H9 (cell line): ENCODE results near the gene OR5H15. TPM values are rescaled to one million over a fixed set of nuclear protein-coding genes. Genes with fewer than 3 reads are reported as not detected.
"Not testable (repeated sequence)": the region's sequence is repeated elsewhere in the genome, so short reads cannot be mapped to it uniquely, and the experiment has no call there.

Experiments used
- DNase-seq: peaks from one replicate; pipeline ENCODE4 v3.0.0-alpha.2; 2017
- H2AFZ ChIP-seq: one replicate; pipeline ENCODE4 v1.6.1; 2013; ENCODE audit warnings: mild to moderate bottlenecking, low read length, control low read depth, moderate library complexity
- H2AK5ac ChIP-seq: 2 replicates; pipeline ENCODE4 v1.6.1; 2013; ENCODE audit warnings: low read length, control low read depth, mixed read lengths; ENCODE audit not compliant: insufficient read length
- H2BK120ac ChIP-seq: one replicate; pipeline ENCODE4 v1.6.1; 2013; ENCODE audit warnings: low read depth, mild to moderate bottlenecking, low read length, control low read depth, inconsistent platforms; ENCODE audit not compliant: poor library complexity, severe bottlenecking
- H2BK12ac ChIP-seq: 2 replicates; pipeline ENCODE4 v1.6.1; 2013; ENCODE audit warnings: low read length, control low read depth, mixed read lengths, low read depth; ENCODE audit not compliant: insufficient read length
- H2BK15ac ChIP-seq: 2 replicates; pipeline ENCODE4 v1.6.1; 2013; ENCODE audit warnings: low read depth, low read length, control low read depth
- H2BK20ac ChIP-seq: one replicate; pipeline ENCODE4 v1.6.1; 2013; ENCODE audit warnings: low read depth, mild to moderate bottlenecking, low read length, control low read depth, inconsistent platforms; ENCODE audit not compliant: poor library complexity, severe bottlenecking
- H2BK5ac ChIP-seq: 2 replicates; pipeline ENCODE4 v1.6.1; 2013; ENCODE audit warnings: low read length, control low read depth, mixed read lengths; ENCODE audit not compliant: insufficient read length
- H3K14ac ChIP-seq: 2 replicates; pipeline ENCODE4 v1.6.1; 2013; ENCODE audit warnings: low read length, control low read depth; ENCODE audit not compliant: insufficient read depth
- H3K18ac ChIP-seq: 2 replicates; pipeline ENCODE4 v1.6.1; 2013; ENCODE audit warnings: low read depth, mild to moderate bottlenecking, mixed read lengths, low read length, control low read depth; ENCODE audit not compliant: insufficient read length
- H3K23ac ChIP-seq: 2 replicates; pipeline ENCODE4 v1.6.1; 2013; ENCODE audit warnings: low read length, control low read depth, mixed read lengths, low read depth; ENCODE audit not compliant: insufficient read length
- H3K23me2 ChIP-seq: 2 replicates; pipeline ENCODE4 v1.6.1; 2013; ENCODE audit warnings: low read depth, mild to moderate bottlenecking, mixed read lengths, low read length, control low read depth; ENCODE audit not compliant: insufficient read length, poor library complexity, severe bottlenecking
- H3K27ac ChIP-seq: 2 replicates; pipeline ENCODE4 v1.5.1; 2013; ENCODE audit warnings: low read length, control low read depth, mixed read lengths, low read depth; ENCODE audit not compliant: insufficient read length
- H3K27me3 ChIP-seq: 2 replicates; pipeline ENCODE4 v1.6.1; 2013; ENCODE audit warnings: low read length, control low read depth, inconsistent platforms; ENCODE audit not compliant: insufficient read depth
- H3K4ac ChIP-seq: 2 replicates; pipeline ENCODE4 v1.6.1; 2013; ENCODE audit warnings: low read depth, mild to moderate bottlenecking, control low read depth, inconsistent platforms, low read length, moderate library complexity
- H3K4me1 ChIP-seq: 2 replicates; pipeline ENCODE4 v1.6.1; 2013; ENCODE audit warnings: low read length, control low read depth, inconsistent platforms; ENCODE audit not compliant: insufficient read depth
- H3K4me2 ChIP-seq: 2 replicates; pipeline ENCODE4 v1.6.1; 2013; ENCODE audit warnings: low read length, control low read depth, mixed read lengths; ENCODE audit not compliant: insufficient read length, insufficient read depth
- H3K56ac ChIP-seq: 2 replicates; pipeline ENCODE4 v1.6.1; 2013; ENCODE audit warnings: low read depth, mild to moderate bottlenecking, mixed read lengths, low read length, control low read depth; ENCODE audit not compliant: insufficient read length
- H3K79me1 ChIP-seq: 2 replicates; pipeline ENCODE4 v1.6.1; 2013; ENCODE audit warnings: low read depth, mild to moderate bottlenecking, moderate library complexity, low read length, control low read depth, inconsistent platforms; ENCODE audit not compliant: insufficient read depth, poor library complexity, severe bottlenecking
- H3K79me2 ChIP-seq: 2 replicates; pipeline ENCODE4 v1.6.1; 2013; ENCODE audit warnings: low read length, control low read depth, inconsistent platforms; ENCODE audit not compliant: insufficient read depth
- H3K9ac ChIP-seq: 2 replicates; pipeline ENCODE4 v1.6.1; 2013; ENCODE audit warnings: low read length, control low read depth, mixed read lengths; ENCODE audit not compliant: insufficient read length; ENCODE audit errors: extremely low read depth
- H3K9me3 ChIP-seq: one replicate; pipeline ENCODE4 v1.6.1; 2013; ENCODE audit warnings: low read depth, low read length, inconsistent platforms; ENCODE audit not compliant: control insufficient read depth
- H3T11ph ChIP-seq: one replicate; pipeline ENCODE4 v1.6.1; 2013; ENCODE audit warnings: mild to moderate bottlenecking, low read length, control low read depth, inconsistent platforms
- H4K20me1 ChIP-seq: one replicate; pipeline ENCODE4 v1.6.1; 2013; ENCODE audit not compliant: control insufficient read depth, insufficient read length, insufficient read depth
- H4K5ac ChIP-seq: 2 replicates; pipeline ENCODE4 v1.6.1; 2013; ENCODE audit warnings: low read depth, mild to moderate bottlenecking, mixed read lengths, low read length, control low read depth; ENCODE audit not compliant: insufficient read length
- H4K8ac ChIP-seq: replicated peaks from 2 replicates; pipeline ENCODE4 v1.6.1; 2013; ENCODE audit warnings: low read length, control low read depth, mixed read lengths, low read depth; ENCODE audit not compliant: insufficient read length
- H4K91ac ChIP-seq: 2 replicates; pipeline ENCODE4 v1.6.1; 2013; ENCODE audit warnings: low read depth, mild to moderate bottlenecking, moderate library complexity, mixed read lengths, low read length, control low read depth; ENCODE audit not compliant: insufficient read length
- H3K27ac Mint-ChIP-seq, 3 experiments: 2 replicates in 2 of 3; 3 replicates in 1 of 3; pipeline ENCODE4 v1.8.0; 2020 to 2021; ENCODE audit warnings: mixed read lengths in 3 of 3, mild to moderate bottlenecking in 1 of 3, moderate library complexity in 1 of 3
- H3K27me3 Mint-ChIP-seq: 2 replicates; pipeline ENCODE4 v1.8.0; 2021; ENCODE audit warnings: low read depth, mild to moderate bottlenecking, moderate library complexity, mixed read lengths
- H3K36me3 Mint-ChIP-seq, 3 experiments: 2 replicates in 2 of 3; 3 replicates in 1 of 3; pipeline ENCODE4 v1.8.0; 2020 to 2021; ENCODE audit warnings: low read depth in 3 of 3, mixed read lengths in 3 of 3; ENCODE audit not compliant: insufficient read depth in 1 of 3
- H3K4me1 Mint-ChIP-seq, 2 experiments: 2 replicates each; pipeline ENCODE4 v1.8.0; 2020; ENCODE audit warnings: mixed read lengths in 2 of 2
- H3K4me3 Mint-ChIP-seq, 2 experiments: 2 replicates in 1 of 2; 3 replicates in 1 of 2; pipeline ENCODE4 v1.8.0; 2020 to 2021; ENCODE audit warnings: mild to moderate bottlenecking in 2 of 2, mixed read lengths in 2 of 2, moderate library complexity in 1 of 2
- H3K9me3 Mint-ChIP-seq, 2 experiments: 2 replicates in 1 of 2; 3 replicates in 1 of 2; pipeline ENCODE4 v1.8.0; 2020; ENCODE audit warnings: mild to moderate bottlenecking in 2 of 2, mixed read lengths in 2 of 2, moderate library complexity in 1 of 2
- WGBS: extraction: QIAGEN DNeasy Blood & Tissue Kit; methylation state at CpG from one replicate; pipeline ENCODE4 v1.1.7; 2013; ENCODE audit warnings: missing lambda C conversion rate, low lambda C conversion rate, mixed read lengths; ENCODE audit not compliant: insufficient read length; ENCODE audit errors: extremely low coverage; 5-methylcytosine and 5-hydroxymethylcytosine counted together
- total RNA-seq: library from RNA; stranded (reverse); gene quantifications from 2 replicates; pipeline ENCODE4 v1.2.1, GENCODE V29; 2021
- TF ChIP-seq, protein P1 (sequence below): fragments of 200-600 bp; sonication (generic); conservative IDR thresholded peaks from 3 replicates; pipeline ENCODE4 v1.8.0; 2021; ENCODE audit warnings: antibody characterized with exemption, mild to moderate bottlenecking

The OR5H15 gene
- total RNA-seq, 1 experiment from 2014 or later = not detected

- Histone ChIP-seq H3K9ac (no peak overlapping the region), H4K5ac (no peak overlapping the region), H2BK5ac (no peak overlapping the region), H4K8ac (no peak overlapping the region), H3K4me2 (no peak overlapping the region), H3K56ac (no peak overlapping the region), H3K79me2 (no peaks in the 10 kb centered on the region), H3K79me1 (no peaks in the 10 kb centered on the region), H3K14ac (no peak overlapping the region), H3K23me2 (no peaks in the 10 kb centered on the region), H3K9me3 (no peaks in the 10 kb centered on the region), H2BK120ac (no peak overlapping the region), H3K23ac (no peak overlapping the region), H2BK20ac (no peak overlapping the region), H3T11ph (no peak overlapping the region), H4K20me1 (no peaks in the 10 kb centered on the region), H2AK5ac (no peak overlapping the region), H3K27ac (no peak overlapping the region), H2BK15ac (no peak overlapping the region), H3K4me1 (no peaks in the 10 kb centered on the region), H3K18ac (no peak overlapping the region), H2BK12ac (no peak overlapping the region), H2AFZ (no peak overlapping the region), H4K91ac (no peak overlapping the region), H3K27me3 (no peaks in the 10 kb centered on the region), H3K4ac (no peak overlapping the region)
- TF ChIP-seq, protein P1, sequence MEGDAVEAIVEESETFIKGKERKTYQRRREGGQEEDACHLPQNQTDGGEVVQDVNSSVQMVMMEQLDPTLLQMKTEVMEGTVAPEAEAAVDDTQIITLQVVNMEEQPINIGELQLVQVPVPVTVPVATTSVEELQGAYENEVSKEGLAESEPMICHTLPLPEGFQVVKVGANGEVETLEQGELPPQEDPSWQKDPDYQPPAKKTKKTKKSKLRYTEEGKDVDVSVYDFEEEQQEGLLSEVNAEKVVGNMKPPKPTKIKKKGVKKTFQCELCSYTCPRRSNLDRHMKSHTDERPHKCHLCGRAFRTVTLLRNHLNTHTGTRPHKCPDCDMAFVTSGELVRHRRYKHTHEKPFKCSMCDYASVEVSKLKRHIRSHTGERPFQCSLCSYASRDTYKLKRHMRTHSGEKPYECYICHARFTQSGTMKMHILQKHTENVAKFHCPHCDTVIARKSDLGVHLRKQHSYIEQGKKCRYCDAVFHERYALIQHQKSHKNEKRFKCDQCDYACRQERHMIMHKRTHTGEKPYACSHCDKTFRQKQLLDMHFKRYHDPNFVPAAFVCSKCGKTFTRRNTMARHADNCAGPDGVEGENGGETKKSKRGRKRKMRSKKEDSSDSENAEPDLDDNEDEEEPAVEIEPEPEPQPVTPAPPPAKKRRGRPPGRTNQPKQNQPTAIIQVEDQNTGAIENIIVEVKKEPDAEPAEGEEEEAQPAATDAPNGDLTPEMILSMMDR = no peak
- DNase-seq = no peak
- Mint-ChIP-seq H3K4me3 (no peak overlapping the region), H3K27me3 (no peaks in the 10 kb centered on the region), H3K4me1 (peaks cover 17 to 22% of the 10 kb centered on the region in 2 experiments), H3K27ac (no peak overlapping the region), H3K36me3 (no peaks in the 10 kb centered on the region), H3K9me3 (no peaks in the 10 kb centered on the region; a peak in 1 of 5 replicates)
- no CpG with 5 or more reads among the region's 3 CpGs for WGBS
These were observed 29.9 kb upstream of the OR5H15 start for GRCh38 chr3:98136631-98137030.

DNA sequence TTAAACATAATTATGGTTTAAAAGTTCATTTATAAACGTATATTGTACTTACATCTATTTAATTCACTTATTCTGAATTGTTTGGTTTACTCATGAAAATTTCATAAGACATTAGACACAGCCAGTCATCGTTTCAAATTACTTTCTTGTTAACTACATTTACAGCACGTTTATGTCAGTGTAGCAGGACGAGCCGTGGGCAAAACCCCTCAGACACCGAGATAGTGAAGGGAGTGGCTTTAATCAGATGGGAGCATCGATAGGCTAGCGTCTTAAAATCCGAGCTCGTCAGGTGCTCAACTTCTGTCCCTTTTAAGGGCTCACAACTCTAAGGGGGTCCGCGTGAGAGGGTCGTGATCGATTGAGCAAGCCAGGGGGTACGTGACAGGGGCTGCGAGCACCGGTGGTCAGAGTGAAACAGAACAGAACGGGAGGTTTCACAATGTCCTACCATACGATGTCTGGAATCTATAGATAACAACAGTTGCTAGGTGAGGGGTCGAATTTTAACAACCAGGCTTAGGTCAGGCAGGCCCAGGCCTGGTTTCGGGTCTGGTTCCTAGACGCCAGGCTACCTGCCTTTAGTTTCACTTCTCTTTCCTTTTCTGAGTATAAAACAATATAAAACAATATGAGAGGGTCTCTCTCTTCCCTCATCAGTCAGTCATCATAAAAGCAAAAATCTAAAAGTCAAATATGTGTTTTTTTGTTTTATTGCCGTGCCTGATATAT is 28.5 kb upstream of the OR5H15 start:
- not testable (repeated sequence) for H3K79me2 ChIP-seq, H3K27ac ChIP-seq, H3K56ac ChIP-seq, H3K18ac ChIP-seq, H3K27ac Mint-ChIP-seq, H3K27me3 ChIP-seq, H3K14ac ChIP-seq, H2BK120ac ChIP-seq, H3K27me3 Mint-ChIP-seq, H3K9me3 Mint-ChIP-seq, H4K8ac ChIP-seq, H2BK5ac ChIP-seq, H2AK5ac ChIP-seq, H3K23me2 ChIP-seq, H3K79me1 ChIP-seq, H3K4ac ChIP-seq, H3K4me3 Mint-ChIP-seq, H3T11ph ChIP-seq, H4K20me1 ChIP-seq, H2BK12ac ChIP-seq, H4K91ac ChIP-seq, H2BK15ac ChIP-seq, H3K4me1 ChIP-seq, H2AFZ ChIP-seq, H4K5ac ChIP-seq, H2BK20ac ChIP-seq, H3K4me2 ChIP-seq, DNase-seq, H3K9ac ChIP-seq, H3K23ac ChIP-seq, H3K9me3 ChIP-seq, H3K36me3 Mint-ChIP-seq
- H3K4me1 Mint-ChIP-seq = peaks cover 17 to 22% of the 10 kb centered on the region in 2 experiments
- WGBS = no CpG with 5 or more reads among the region's 23 CpGs
